GM18907 (cell line): Measurements from ENCODE around the gene FAM20C.

Experiments used
- ATAC-seq: cut with Tn5 transposase; IDR thresholded peaks from one replicate; pipeline ENCODE4 v1.9.1; 2021; ENCODE audit warnings: mild to moderate bottlenecking, moderate library complexity; ENCODE audit not compliant: unreplicated experiment

The FAM20C gene

GRCh38 chr7:191981-192649 is at the start of gene FAM20C:
Gene FAM20C, plus strand, starts transcription at chr7:192571. Its CDS starts 629 bp downstream, at chr7:193200.
- no peak for ATAC-seq

DNA sequence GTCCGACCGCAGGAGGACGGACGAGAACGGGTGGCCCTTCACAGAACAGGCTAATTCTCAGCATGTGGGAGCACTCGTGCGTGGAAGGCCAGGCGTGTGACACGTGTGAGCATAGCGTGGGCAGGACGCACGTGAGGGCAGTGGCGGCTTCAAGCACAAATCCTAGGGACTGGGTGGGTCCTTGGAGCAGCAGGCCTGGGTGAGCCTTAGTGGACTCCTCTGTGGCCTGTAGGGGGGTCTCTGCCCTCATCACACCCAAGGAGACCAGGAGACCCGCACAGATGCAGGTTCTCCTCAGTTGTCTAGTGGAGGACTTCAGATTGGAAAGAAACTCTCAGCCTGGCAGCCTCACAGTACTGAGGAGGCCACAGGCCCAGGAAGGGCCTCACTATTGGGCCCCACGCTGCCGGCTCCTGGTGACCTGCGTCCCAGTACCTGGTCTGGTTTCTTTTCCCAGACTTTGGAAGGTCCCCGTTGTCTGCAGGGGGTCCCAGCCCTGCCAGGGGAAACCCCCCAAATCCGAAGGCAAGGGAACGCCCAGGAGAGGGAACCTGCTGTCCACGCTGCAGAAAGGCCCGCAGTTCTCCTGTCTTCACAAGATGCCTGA is 49.1 kb upstream of the FAM20C start:
- no peak for ATAC-seq

DNA sequence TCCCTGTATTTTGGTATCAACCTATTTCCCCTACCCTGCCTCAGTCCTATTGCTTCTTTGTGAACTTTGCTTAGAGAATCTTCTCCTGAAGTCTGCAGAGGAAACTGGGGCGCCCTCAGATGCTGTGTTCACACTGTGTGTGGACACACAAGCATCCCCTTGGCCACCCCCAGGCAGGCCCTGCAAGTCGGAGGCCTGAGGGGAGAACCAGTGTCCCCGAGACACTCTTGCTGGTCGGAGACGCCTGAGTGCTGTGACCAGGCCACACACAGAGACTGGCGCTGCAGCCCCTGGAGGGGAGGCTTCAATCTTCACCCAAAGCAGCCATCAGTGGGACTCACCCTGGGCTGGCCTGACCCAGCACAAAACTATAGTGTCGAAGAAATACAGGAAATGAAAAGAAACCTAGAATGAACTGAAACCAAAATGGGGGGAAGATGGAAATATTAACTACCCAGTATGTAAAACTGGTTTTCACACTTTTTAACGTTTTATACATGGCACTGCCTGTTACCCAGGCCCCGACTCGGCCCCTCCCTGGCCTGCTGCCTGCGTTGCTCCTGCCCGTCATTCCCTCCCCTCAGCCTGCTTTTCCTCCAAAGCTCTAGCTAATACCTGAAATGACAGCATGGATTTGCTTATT is 48.4 kb upstream of the FAM20C start:
- ATAC-seq, result peak; percentile 49

- no peak for ATAC-seq
Measured at GRCh38 chr7:144454-144826, 47.9 kb upstream of the FAM20C start.

GRCh38 chr7:145863-146262 is 46.5 kb upstream of the FAM20C start:
- ATAC-seq, result no peak

DNA sequence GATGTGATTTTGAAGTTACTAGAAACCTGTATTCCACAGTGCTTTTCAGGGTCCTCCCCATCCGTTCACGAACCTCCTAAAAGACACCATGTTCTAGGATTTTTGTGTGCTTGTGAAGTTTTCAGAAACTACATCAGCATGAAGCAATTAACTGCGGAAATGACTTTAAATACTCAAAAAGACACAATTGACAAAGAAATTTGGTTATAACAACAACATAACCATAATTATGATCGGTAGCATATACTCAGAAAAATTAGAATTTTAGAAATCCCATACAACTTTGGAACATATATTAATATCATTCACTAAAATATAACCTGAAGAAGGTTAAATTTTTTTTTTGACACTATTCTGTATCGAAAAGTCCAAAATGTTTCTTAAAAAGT is 43.8 kb upstream of the FAM20C start:
- no peak for ATAC-seq

GRCh38 chr7:148932-149790 is 43.2 kb upstream of the FAM20C start:
- ATAC-seq, result peak; percentile 97

DNA sequence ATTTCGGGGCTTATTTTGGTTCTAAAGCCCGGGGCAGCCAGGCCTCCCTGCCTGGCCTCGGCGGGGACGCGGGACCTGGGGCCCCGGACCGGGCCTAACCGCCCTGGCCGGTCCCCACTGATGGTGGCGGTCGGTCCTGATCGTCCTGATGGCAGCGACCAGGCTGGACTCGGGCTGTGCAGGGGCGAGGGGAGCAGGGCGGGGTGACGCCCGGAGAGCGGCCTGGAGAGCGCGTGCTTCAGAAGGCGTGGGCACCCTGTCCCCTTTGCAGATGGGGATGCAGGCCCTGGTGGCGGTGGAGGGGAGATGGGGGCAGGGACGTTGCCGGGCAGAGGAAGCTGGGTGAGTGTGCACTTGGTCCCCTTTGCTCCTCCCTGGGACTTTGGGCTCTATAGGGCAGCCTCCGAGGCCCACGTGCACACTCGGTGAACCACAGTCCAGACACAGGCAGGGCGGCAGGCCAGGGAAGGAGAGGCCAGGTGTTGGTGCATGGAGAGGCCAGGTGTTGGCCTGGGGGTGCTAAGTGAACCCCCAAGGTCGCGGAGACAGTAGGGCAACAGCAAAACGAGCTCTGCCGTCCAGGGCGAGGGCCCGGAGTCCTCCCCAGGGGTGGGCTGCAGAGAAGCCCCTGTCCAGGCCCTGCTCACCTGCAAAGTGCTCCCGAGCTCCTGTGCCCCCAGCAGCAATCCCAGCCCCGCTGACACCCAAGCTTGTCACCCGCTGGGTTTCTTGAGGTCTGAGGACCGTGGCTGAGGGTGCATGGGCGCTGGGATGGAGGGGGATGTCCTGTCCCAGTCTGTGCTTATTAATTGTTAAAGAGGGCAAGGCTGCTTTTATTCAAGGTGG is 42.4 kb upstream of the FAM20C start:
- ATAC-seq, result peak; percentile 32

DNA sequence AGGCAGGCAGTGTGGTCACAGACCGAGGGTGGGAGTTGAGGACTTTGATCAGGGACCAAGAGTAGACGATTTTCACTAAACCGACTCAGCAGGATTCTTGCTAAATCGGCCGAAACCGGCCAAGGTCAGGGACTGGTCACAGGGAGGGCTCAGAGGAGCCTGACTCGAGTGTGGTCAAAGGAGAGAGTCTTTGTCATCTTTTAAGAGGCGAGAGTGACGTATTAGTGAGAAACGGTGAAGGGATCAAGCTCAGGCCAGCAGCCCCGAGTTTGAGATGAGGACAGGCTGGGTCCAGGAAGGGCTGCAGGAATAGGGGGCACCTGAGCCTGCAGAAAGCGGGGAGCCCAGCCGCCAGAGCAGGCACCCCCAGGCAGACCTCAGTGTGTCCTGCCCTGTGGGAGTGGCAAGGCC is 41.6 kb upstream of the FAM20C start:
- no peak for ATAC-seq

DNA sequence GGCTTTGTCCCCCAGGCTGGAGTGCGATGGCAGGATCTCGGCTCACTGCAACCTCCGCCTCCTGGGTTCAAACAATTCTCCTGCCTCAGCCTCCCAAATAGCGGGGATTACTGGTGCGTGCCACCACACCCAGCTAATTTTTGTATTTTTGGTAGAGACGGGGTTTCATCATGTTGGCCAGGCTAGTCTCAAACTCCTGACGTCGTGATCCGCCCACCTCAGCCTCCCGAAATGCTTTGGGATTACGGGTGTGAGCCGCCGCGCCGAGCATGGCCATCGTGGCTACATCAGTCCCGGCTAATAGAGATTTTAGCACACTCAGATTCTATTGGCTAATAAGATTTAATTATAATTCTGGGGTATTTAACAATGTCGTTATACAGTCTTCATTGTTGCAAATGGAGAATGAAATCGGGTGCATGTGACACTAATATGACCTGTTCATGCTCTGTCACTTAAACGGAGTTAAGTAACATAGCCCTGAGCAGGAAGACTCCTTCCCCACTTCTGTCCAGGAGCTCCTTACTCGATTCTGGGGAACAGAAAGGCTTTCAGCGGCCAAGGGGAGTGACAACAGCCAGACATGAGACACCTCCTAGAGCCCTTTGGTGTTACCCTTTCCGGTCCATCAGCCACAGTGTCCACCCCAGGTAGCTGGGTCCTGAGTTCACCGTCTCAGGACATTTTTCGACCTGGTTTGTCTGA is 40.9 kb upstream of the FAM20C start:
- no peak for ATAC-seq

DNA sequence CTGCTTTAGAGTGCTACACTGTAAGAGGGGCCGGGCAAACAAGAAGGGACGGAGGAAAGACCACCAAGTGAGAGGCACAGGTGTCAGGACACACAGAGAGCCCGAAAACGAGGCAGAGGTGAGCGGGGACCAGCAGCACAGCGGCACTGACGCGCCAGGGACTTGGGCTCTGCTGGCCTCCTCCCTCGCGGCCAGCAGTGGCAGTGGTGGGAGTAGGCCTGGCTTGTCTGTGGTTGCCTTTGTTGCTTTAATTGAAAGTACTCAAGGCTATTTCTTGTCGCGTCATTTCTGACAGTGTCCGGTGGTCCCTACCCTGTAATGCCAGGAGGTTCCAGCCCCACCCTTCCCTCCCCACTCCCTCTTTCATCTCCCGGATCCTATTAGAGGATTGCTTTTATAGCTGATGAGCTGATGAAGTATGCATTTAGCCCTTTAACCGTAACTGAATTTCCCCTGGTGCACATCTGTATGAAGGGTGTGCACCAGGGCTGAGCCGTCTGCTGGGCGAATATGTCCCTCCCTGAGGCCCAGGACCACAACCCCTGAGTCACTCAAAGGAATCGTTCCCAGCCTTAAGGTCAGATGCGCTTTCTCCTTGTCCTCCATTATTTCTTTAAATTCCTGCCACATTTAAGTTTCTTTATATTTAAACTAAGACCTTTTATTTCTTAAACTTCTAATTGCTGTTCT is 39.5 kb upstream of the FAM20C start:
- ATAC-seq, result no peak

GRCh38 chr7:153604-154003 is 38.8 kb upstream of the FAM20C start:
- ATAC-seq, result no peak

DNA sequence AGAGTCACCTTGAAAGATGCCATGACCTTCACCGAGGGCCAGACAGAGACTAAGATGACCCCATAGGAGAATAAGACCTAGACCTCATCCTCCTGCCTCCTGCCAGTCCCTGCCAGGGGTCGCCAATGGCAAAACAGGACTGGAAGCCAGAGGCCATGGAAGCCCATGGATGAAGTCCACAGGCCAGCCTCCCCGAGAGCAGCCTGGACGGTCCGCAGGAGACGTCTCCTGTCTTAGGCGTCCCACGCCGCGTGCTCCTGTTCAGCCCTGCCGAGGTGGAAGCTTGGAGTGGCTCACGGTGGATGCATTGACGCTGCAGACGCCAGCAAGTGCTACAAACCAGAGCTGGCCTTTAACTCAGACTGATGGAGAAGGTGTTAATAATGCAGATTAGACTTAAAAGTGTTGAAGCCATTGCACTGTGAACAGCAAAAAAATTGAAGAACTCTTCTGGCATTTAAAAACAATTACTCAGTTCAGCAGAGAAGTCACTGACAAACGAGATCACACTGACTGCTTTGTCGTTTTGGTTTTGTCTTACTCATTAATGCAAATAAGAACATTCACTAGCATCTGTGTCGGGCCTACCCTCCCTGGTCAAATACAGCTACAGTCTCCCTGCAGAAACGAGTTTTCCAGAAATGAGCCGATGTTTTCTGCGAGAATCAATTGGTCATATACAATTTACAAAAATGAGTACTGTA is 38.1 kb upstream of the FAM20C start:
- no peak for ATAC-seq

DNA sequence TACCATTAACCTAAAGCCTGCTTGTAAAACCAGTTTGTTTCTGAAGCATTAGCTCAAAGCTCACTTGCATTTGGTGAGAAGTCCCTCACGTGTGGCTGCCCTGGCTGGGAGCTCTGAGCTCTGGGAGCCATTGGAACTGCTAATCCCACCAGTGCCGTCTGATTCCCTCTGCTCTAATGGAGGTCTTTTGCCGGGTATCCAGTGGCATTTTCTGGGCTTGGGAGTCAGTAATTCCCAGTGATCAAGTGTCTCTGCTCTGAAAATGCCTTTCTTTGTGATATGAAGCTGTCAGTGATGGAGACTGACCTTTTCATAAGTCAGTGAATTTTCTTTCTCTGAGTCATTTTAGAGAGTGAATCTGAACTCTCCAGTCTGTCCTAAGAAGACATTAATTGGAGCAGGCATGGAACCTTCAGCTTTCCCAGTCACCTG is 36.9 kb upstream of the FAM20C start:
- ATAC-seq, result no peak

DNA sequence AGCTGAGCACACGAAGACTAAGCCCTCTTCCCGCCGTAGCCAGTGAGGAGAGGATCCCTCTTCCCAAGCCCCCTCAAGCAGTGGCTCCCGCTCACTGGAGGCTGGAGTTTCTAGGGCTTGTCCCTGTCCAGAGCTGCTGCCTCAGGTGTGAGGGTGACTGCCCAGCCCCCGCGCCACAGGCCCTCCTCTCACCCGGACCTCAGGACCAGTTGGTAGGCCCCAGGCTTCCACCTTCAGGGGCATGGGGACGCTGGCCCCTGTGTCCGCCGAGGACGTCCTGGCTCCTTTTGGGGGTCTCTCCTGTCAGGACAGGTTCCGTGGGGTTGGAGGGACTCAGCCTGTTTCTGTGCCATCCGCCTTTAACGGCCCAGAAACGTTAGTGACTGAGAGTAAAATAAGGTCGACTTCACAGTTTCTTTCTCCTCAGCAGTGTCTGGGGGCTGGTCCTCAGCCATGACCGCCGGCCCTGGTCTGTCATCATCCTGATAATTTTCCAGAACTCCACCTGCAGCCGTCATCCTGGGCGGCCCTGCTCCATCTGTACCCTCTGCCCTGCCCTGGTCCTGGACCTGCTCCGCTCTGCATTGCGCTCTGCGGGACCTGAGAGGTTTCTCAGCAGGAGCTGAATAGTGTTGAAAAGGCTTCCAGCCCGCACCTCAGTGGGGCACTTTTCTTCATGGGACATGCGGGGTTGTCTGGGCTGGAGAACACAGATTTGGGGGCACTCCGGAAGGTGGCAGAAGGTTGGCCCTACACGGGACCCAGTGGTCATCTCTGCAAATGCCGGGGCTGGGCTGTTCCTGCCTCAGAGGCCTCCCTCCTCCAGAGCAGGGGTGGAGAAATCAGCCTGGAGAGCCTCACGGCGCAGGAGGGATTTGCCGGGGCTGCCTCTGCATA is 36.0 kb upstream of the FAM20C start:
- ATAC-seq, result no peak

DNA sequence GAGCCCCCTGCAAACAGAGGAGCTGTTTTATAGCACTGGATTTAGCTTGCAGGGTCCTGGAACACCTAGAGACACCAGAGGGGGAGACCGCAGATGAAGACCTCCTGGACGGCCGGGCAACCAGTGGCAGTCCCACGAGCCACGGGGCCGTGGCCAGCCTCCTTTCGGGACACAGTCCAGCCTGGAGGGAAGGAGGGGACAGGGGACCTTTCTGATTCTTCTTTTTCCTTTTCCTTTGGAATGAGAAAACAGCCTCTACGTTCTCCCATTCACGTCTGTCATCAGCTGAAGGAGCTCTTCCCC is 35.4 kb upstream of the FAM20C start:
- no peak for ATAC-seq

DNA sequence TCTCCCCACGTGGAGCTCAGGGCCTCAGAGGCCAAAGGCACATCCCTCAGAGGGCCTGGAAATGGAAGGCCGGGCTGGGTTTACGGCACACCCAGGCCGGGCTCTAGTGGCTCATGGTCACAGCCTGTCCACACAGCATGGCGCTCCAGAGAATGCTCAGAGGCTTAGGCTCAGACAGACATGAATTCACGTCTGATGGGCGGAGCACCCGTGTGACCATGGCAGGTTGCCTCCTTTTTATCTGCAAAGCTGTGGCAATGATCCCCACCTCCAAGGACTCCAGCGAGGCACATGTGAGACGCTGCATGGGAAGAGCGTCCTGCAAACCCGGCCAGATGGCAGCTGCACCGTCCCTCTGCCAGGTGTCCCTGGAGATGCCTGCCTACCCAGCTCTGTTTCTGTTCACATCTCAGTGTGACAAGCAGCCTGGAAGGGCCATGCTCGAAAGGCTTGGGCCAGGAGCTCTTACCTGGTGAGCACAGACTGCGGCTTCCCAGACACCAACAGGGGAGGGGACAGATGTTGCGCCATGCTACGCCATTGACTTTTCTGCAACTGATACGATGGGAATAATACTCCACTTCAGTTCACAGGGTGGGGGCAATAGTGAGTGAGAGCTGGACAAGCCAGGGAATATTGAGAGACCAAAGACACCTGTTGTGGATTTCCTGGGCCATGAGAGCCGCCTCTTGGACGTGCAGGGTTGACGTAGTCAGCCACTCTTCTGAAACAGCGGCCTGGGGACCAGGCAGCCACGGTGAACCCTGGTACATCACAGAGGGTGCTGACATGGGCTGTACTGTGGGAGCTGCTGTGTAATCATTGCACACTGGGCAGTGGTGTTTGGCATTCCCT is 34.4 kb upstream of the FAM20C start:
- no peak for ATAC-seq
